ENCODE data around the gene CALML3. TPM values are rescaled to one million over a fixed set of nuclear protein-coding genes. Genes with fewer than 3 reads are reported as not detected.

The CALML3 gene
- total and polyA plus RNA-seq, 2 of the 8 experiments (the other 6 are each of a cell fraction or from before 2014, with no cell fraction given) = not detected

DNA sequence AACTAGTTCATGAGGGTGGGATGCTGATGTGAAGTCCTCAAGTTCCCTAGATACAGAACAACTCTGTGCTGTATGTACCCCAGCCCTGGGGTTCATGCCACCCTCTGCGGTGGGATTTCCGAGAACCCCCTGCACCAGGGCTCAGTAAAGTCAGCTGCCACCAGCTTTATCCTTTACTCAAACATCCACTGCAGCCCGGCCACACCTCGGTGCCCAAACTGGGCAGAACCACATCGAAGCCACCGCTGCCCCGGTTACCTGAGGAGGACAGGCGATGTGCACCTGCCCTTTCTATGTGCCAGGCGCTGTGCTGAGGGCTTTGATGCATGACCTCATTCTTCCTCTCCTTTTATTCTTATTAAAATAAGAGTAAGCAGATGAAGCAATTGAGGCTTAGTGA is 15.5 kb upstream of the CALML3 start:
- Histone ChIP-seq H2BK5ac (ENCODE audit: low read depth, low read length) (no peak overlapping the region), H3K18ac (ENCODE audit: extremely low read depth, low read length) (no peak overlapping the region), H3K27me3 (replicated peaks in 1 of 4; ENCODE audit: control insufficient read depth in 3 of 4, extremely low read depth in 1 of 4, insufficient read depth in 3 of 4, low read length in 3 of 4) (no peaks in the 10 kb centered on the region), H3K4ac (replicated peaks; ENCODE audit: insufficient read length, low read depth, low read length) (no peak overlapping the region), H4K20me1 (replicated peaks in 1 of 2; ENCODE audit: control insufficient read depth in 1 of 2, insufficient read depth in 2 of 2, low read length in 2 of 2) (no peaks in the 10 kb centered on the region), H2BK20ac (ENCODE audit: low read length) (no peak overlapping the region), H2AFZ (ENCODE audit: low read length) (no peak overlapping the region), H3K4me2 (ENCODE audit: insufficient read depth in 1 of 2, low read depth in 2 of 2, low read length in 2 of 2) (no peak overlapping the region), H2BK15ac (ENCODE audit: low read length) (no peak overlapping the region), H4K91ac (replicated peaks; ENCODE audit: insufficient read length, low read length) (no peak overlapping the region), H2BK12ac (ENCODE audit: low read depth, low read length) (no peak overlapping the region), H3K79me2 (ENCODE audit: control insufficient read depth in 1 of 2, insufficient read depth in 2 of 2, low read length in 2 of 2) (no peaks in the 10 kb centered on the region), H3K23ac (ENCODE audit: insufficient read length) (no peak overlapping the region), H4K5ac (ENCODE audit: insufficient read length, low read depth, low read length) (no peak overlapping the region), H2BK120ac (replicated peaks; ENCODE audit: low read depth, low read length) (no peak overlapping the region), H3K9ac (replicated peaks in 1 of 4; ENCODE audit: extremely low read depth in 1 of 4, low read depth in 3 of 4, low read length in 3 of 4) (no peak overlapping the region), H3K9me3 (ENCODE audit: insufficient read depth in 2 of 2, low read depth in 1 of 2, low read length in 1 of 2) (no peaks in the 10 kb centered on the region), H3K4me3 (ENCODE audit: extremely low read depth in 1 of 4, insufficient read depth in 2 of 4, low read depth in 3 of 4, low read length in 4 of 4) (no peak overlapping the region), H2AK5ac (ENCODE audit: low read depth, low read length) (no peak overlapping the region), H4K8ac (ENCODE audit: extremely low read depth, insufficient read depth, low read length) (no peak overlapping the region; the same call in 1 of the 2 replicates), H3K79me1 (ENCODE audit: low read depth, low read length) (no peaks in the 10 kb centered on the region), H3K23me2 (ENCODE audit: low read depth, low read length) (no peaks in the 10 kb centered on the region), H3K36me3 (ENCODE audit: control insufficient read depth in 2 of 4, insufficient read depth in 4 of 4, low read length in 3 of 4) (no peaks in the 10 kb centered on the region), H3K4me1 (replicated peaks in 1 of 4; ENCODE audit: control insufficient read depth in 3 of 4, insufficient read depth in 4 of 4, low read length in 3 of 4) (peaks cover 0 to under 1% (median 0%) of the 10 kb centered on the region in 4 experiments; a peak in 1 of 7 replicates), H3K56ac (replicated peaks; ENCODE audit: insufficient read length, low read depth, low read length) (no peak overlapping the region), H3K14ac (ENCODE audit: insufficient read length) (no peak overlapping the region), H3K27ac (ENCODE audit: low read depth, low read length) (no peak overlapping the region)
- CTCF ChIA-PET (ENCODE audit: partially characterized antibody) = interaction anchor here (2.9 kb wide), 1 partner anchor 9 kb away, joined by 12 read pairs; the partner anchor contains the start of gene CALML5
- FAIRE-seq (no peak), DNase-seq (ENCODE audit: low read depth in 1 of 2, low spot score in 2 of 2) (no peak)
- WGBS, 2 experiments (ENCODE audit: extremely low coverage in 1 of 2, insufficient coverage in 1 of 2, insufficient read length in 1 of 2, insufficient replicate concordance in 2 of 2, low coverage in 1 of 2, low lambda C conversion rate in 2 of 2, missing lambda C conversion rate in 1 of 2) = 95% methylated on average over 9 of the region's 9 CpGs; no CpG with 5 or more reads in 1 of the 2 experiments
- POLR2A ChIA-PET (ENCODE audit: partially characterized antibody) = interaction anchor here (1.2 to 1.4 kb wide), 2 partner anchors 11 to 32 kb away, joined by 3 read pairs; no protein-coding TSS in a partner anchor
- TF ChIP-seq HDAC6 (IDR thresholded peaks at IDR 0.05; ENCODE audit: low read depth, low read length) = no peak
- no peak for TF ChIP-seq SRF (IDR thresholded peaks at IDR 0.05; ENCODE audit: low read depth, low read length)
- TF ChIP-seq JUN (IDR thresholded peaks at IDR 0.05; ENCODE audit: low read depth, low read length) = no peak
- TF ChIP-seq GTF2F1 (IDR thresholded peaks at IDR 0.05; ENCODE audit: borderline replicate concordance, low read depth, low read length) = no peak
- no peak for TF ChIP-seq BCL11A (IDR thresholded peaks at IDR 0.05; ENCODE audit: low read depth in 2 of 2, low read length in 2 of 2)
- TF ChIP-seq RFX5 (IDR thresholded peaks at IDR 0.05; ENCODE audit: borderline replicate concordance, low read depth, low read length) = no peak
- no peak for TF ChIP-seq SP2 (IDR thresholded peaks at IDR 0.05; ENCODE audit: low read length)
- no peak for TF ChIP-seq KDM5A (IDR thresholded peaks at IDR 0.05; ENCODE audit: low read length)
- no peak for TF ChIP-seq RNF2 (IDR thresholded peaks at IDR 0.05; ENCODE audit: borderline replicate concordance, low read depth, low read length, missing control alignments, poor library complexity, severe bottlenecking)
- no peak for TF ChIP-seq NANOG (IDR thresholded peaks at IDR 0.05; ENCODE audit: insufficient read depth, low read depth, low read length, poor library complexity, severe bottlenecking)
- no peak for TF ChIP-seq HDAC2 (IDR thresholded peaks at IDR 0.05; ENCODE audit: borderline replicate concordance in 1 of 2, low read depth in 2 of 2, low read length in 2 of 2)
- no peak for TF ChIP-seq SAP30 (IDR thresholded peaks at IDR 0.05; ENCODE audit: insufficient read depth, insufficient replicate concordance, low read length)
- no peak for TF ChIP-seq MAFK (IDR thresholded peaks at IDR 0.05; ENCODE audit: low read depth, low read length)

Data from H1 (cell line).